LoVo (cell line): ENCODE measurements around the gene CD300E.
"Not testable (repeated sequence)": the region's sequence is repeated elsewhere in the genome, so short reads cannot be mapped to it uniquely, and the experiment has no call there.

Source experiments
- DNase-seq: peaks from one replicate; pipeline ENCODE4 v3.0.0-alpha.2; 2016; ENCODE audit warnings: low spot score

Gene CD300E

GRCh38 chr17:74598346-74599022 is 25.1 kb downstream of the CD300E start:
- DNase-seq, result no peak

- DNase-seq, result no peak
These were observed 26.3 kb downstream of the CD300E start for GRCh38 chr17:74597069-74597790.

- no peak for DNase-seq
These were observed 28.3 kb downstream of the CD300E start for GRCh38 chr17:74595037-74595750.

GRCh38 chr17:74592087-74592990 is 31.2 kb downstream of the CD300E start, which contains the start of gene CD300LD:
Gene CD300LD (minus strand): TSS chr17:74592283. CDS start chr17:74592202, 81 bp downstream.
- DNase-seq, result no peak

GRCh38 chr17:74591503-74591902 is 32.0 kb downstream of the CD300E start:
- no peak for DNase-seq

GRCh38 chr17:74585711-74586110 is 37.8 kb downstream of the CD300E start:
- DNase-seq, result no peak

GRCh38 chr17:74584292-74585060 is 39.1 kb downstream of the CD300E start:
- DNase-seq, result no peak

GRCh38 chr17:74582633-74583032 is 40.9 kb downstream of the CD300E start:
- no peak for DNase-seq

GRCh38 chr17:74579900-74580299 is 43.6 kb downstream of the CD300E start:
- no peak for DNase-seq

- no peak for DNase-seq
These were observed 44.6 kb downstream of the CD300E start for GRCh38 chr17:74578979-74579378.

GRCh38 chr17:74574489-74575142 is 48.9 kb downstream of the CD300E start:
- no peak for DNase-seq

- not testable (repeated sequence) for DNase-seq
These were observed 49.9 kb downstream of the CD300E start for GRCh38 chr17:74573635-74574034.

- DNase-seq, result no peak
These were observed 50.4 kb downstream of the CD300E start for GRCh38 chr17:74573169-74573568.

- DNase-seq, result no peak
These were observed 51.8 kb downstream of the CD300E start for GRCh38 chr17:74571621-74572270.

- peak; percentile 45 for DNase-seq
These were observed 54.2 kb downstream of the CD300E start for GRCh38 chr17:74569020-74570003.

- DNase-seq, result no peak
These were observed 55.2 kb downstream of the CD300E start for GRCh38 chr17:74568106-74568873.

GRCh38 chr17:74567397-74567796 is 56.1 kb downstream of the CD300E start, which contains the start of gene CD300H:
Gene CD300H (minus strand): TSS chr17:74567509.
- no peak for DNase-seq
